Sigmoid colon (tissue), 7 donors: ENCODE measurements around the gene SLC25A45. TPM values are rescaled to one million over a fixed set of nuclear protein-coding genes. Genes with fewer than 3 reads are reported as not detected.
"Not testable (repeated sequence)": the region's sequence is repeated elsewhere in the genome, so short reads cannot be mapped to it uniquely, and the experiment has no call there.

Experiments
- DNase-seq: peaks from one replicate; pipeline ENCODE4 v3.0.0-alpha.2; 2019
- H3K27ac ChIP-seq, 4 donors: fragments of 200-600 bp; sonication (generic); one replicate each; pipeline ENCODE4 v1.5.1; 2016 to 2019; ENCODE audit warnings: mild to moderate bottlenecking in 1 of 4
- H3K27me3 ChIP-seq, 3 donors: fragments of 200-600 bp; sonication (generic); one replicate each; pipeline ENCODE4 v1.5.1; 2019; ENCODE audit warnings: mild to moderate bottlenecking in 1 of 3
- H3K36me3 ChIP-seq, 4 donors: fragments of 200-600 bp; sonication (generic); one replicate each; pipeline ENCODE4 v1.5.1; 2016 to 2019
- H3K4me1 ChIP-seq, 4 donors: fragments of 200-600 bp; sonication (generic); one replicate each; pipeline ENCODE4 v1.5.1; 2017 to 2019
- H3K4me3 ChIP-seq, 4 donors: fragments of 200-600 bp; sonication (generic); one replicate each; pipeline ENCODE4 v1.5.1; 2017 to 2019; ENCODE audit warnings: mild to moderate bottlenecking in 2 of 4, moderate library complexity in 1 of 4
- H3K9me3 ChIP-seq, 4 donors: fragments of 200-600 bp in 3 of 4; sonication (generic) in 3 of 4; one replicate each; pipeline versions ENCODE4 v1.5.1 to v1.6.1; 2013 to 2019
- CTCF ChIP-seq, 4 experiments: fragments of 450-650 bp in 3 of 4; fragments of 200-600 bp in 1 of 4; IDR thresholded peaks; one replicate each; pipeline ENCODE4 v1.5.1; 2016 to 2019; ENCODE audit warnings: antibody characterized with exemption in 4 of 4, mild to moderate bottlenecking in 3 of 4, moderate library complexity in 2 of 4
- EP300 ChIP-seq, 4 donors: sonication (generic); formaldehyde crosslinking; IDR thresholded peaks; one replicate each; pipeline ENCODE4 v1.6.1; 2017; ENCODE audit warnings: antibody characterized with exemption in 4 of 4
- POLR2A ChIP-seq, 2 donors: fragments of 450-650 bp; IDR thresholded peaks; one replicate each; pipeline ENCODE4 v1.6.1; 2016; ENCODE audit warnings: antibody characterized with exemption in 2 of 2, mild to moderate bottlenecking in 2 of 2, moderate library complexity in 2 of 2
- POLR2AphosphoS5 ChIP-seq, 4 donors: sonication (generic); formaldehyde crosslinking; IDR thresholded peaks; one replicate each; pipeline ENCODE4 v1.6.1; 2017; ENCODE audit warnings: antibody characterized with exemption in 4 of 4
- WGBS, 2 donors: extraction: QIAGEN DNeasy Blood & Tissue Kit; methylation state at CpG; one replicate each; pipeline ENCODE4 v1.1.7; 2013; 5-methylcytosine and 5-hydroxymethylcytosine counted together
- intact Hi-C: fragments of 100-400 bp; cut with DNase I; formaldehyde crosslinking; loops from one replicate; pipeline ENCODE4 v1.15.1; 2023
- polyA plus RNA-seq, 3 donors: library from polyadenylated mRNA; stranded (reverse); fragments of 200-250 nt; gene quantifications; one replicate each; pipeline ENCODE4 v1.2.3, GENCODE V29; 2013
- total RNA-seq, 4 donors: library from RNA; depleted of rRNA; stranded (reverse); fragments of >200 nt; gene quantifications; one replicate each; pipeline ENCODE4 v1.1.0, GENCODE V29; 2016
- donor health status: healthy with polysubstance abuse.
- donor health status: Bipolar disorder and iron deficiency.
- donor health status: healthy.

The SLC25A45 gene
- total and polyA plus RNA-seq, 7 donors, result 1.2 to 12.8 (median 5.3) TPM

GRCh38 chr11:65415499-65416340 is 33.3 kb upstream of the SLC25A45 start:
- Histone ChIP-seq H3K27me3 (no peaks in the 10 kb centered on the region), H3K36me3 (peaks cover 0 to 19% (median 10%) of the 10 kb centered on the region in 4 donors), H3K4me1 (peaks cover 0 to 51% (median 50%) of the 10 kb centered on the region in 4 donors), H3K27ac (peak overlapping the region; percentile 97 to 100 (median 100)), H3K9me3 (no peaks in the 10 kb centered on the region), H3K4me3 (peak overlapping the region; percentile 12 to 88 (median 52))
- intact Hi-C loops, result loop anchor here (1.0 kb wide), 2 partner anchors 54 to 95 kb away; no protein-coding TSS in a partner anchor
- TF ChIP-seq POLR2A (IDR thresholded peaks at IDR 0.05) (no peak), EP300 (IDR thresholded peaks at IDR 0.05) (no peak), POLR2AphosphoS5 (IDR thresholded peaks at IDR 0.05) (no peak), CTCF (IDR thresholded peaks at IDR 0.05) (no peak)
- 67 to 73% methylated on average over 11 of the region's 11 CpGs for WGBS, 2 donors
- peak; percentile 71 for DNase-seq

- 85 to 89% methylated on average over 11 of the region's 11 CpGs for WGBS, 2 donors
- Histone ChIP-seq H3K27ac (no peak overlapping the region), H3K27me3 (no peaks in the 10 kb centered on the region), H3K36me3 (peaks cover 0 to 24% (median 11%) of the 10 kb centered on the region in 4 donors), H3K4me1 (peaks cover 0 to 43% (median 42%) of the 10 kb centered on the region in 4 donors), H3K4me3 (no peak overlapping the region), H3K9me3 (no peaks in the 10 kb centered on the region)
- intact Hi-C loops, result no loop called here
- TF ChIP-seq CTCF (IDR thresholded peaks at IDR 0.05), result no peak
- peak; percentile 62 for DNase-seq
Observed at GRCh38 chr11:65414776-65415498, 32.5 kb upstream of the SLC25A45 start.

GRCh38 chr11:65413077-65413664 is 30.7 kb upstream of the SLC25A45 start:
- intact Hi-C loops, H3K9me3 ChIP-seq, H3K4me3 ChIP-seq, H3K27me3 ChIP-seq: not testable (repeated sequence)
- Histone ChIP-seq H3K36me3 (peaks cover 0 to 40% (median 16%) of the 10 kb centered on the region in 4 donors), H3K27ac (peak overlapping the region in 1 of 4 donors; percentile 22), H3K4me1 (peaks cover 0 to 26% (median 25%) of the 10 kb centered on the region in 4 donors)
- WGBS, 2 donors, result 73 to 87% methylated on average over 15 of the region's 15 CpGs
- peak; percentile 51 for DNase-seq

GRCh38 chr11:65412271-65413076 is 30.0 kb upstream of the SLC25A45 start:
- Histone ChIP-seq H3K36me3 (peaks cover 0 to 47% (median 17%) of the 10 kb centered on the region in 4 donors), H3K27ac (peak overlapping the region in 1 of 4 donors; percentile 13), H3K9me3 (no peaks in the 10 kb centered on the region), H3K4me1 (peaks cover 0 to 19% (median 18%) of the 10 kb centered on the region in 4 donors), H3K4me3 (no peak overlapping the region), H3K27me3 (no peaks in the 10 kb centered on the region)
- intact Hi-C loops, result no loop called here
- 88 to 90% methylated on average over 24 of the region's 24 CpGs for WGBS, 2 donors
- DNase-seq, result peak; percentile 62
- TF ChIP-seq POLR2AphosphoS5 (IDR thresholded peaks at IDR 0.05), result no peak
- no peak for TF ChIP-seq POLR2A (IDR thresholded peaks at IDR 0.05)
- TF ChIP-seq EP300 (IDR thresholded peaks at IDR 0.05), result no peak
- TF ChIP-seq CTCF (IDR thresholded peaks at IDR 0.05), result no peak
